GM19324 (cell line): ENCODE results near the gene USP19.
A peak's percentile ranks its signal among the peaks of the same experiment; 100 is the strongest.

Source experiments
- ATAC-seq: cut with Tn5 transposase; IDR thresholded peaks from one replicate; pipeline ENCODE4 v1.9.1; 2021; ENCODE audit warnings: mild to moderate bottlenecking, moderate library complexity; ENCODE audit not compliant: unreplicated experiment, low FRiP score

Gene USP19

DNA sequence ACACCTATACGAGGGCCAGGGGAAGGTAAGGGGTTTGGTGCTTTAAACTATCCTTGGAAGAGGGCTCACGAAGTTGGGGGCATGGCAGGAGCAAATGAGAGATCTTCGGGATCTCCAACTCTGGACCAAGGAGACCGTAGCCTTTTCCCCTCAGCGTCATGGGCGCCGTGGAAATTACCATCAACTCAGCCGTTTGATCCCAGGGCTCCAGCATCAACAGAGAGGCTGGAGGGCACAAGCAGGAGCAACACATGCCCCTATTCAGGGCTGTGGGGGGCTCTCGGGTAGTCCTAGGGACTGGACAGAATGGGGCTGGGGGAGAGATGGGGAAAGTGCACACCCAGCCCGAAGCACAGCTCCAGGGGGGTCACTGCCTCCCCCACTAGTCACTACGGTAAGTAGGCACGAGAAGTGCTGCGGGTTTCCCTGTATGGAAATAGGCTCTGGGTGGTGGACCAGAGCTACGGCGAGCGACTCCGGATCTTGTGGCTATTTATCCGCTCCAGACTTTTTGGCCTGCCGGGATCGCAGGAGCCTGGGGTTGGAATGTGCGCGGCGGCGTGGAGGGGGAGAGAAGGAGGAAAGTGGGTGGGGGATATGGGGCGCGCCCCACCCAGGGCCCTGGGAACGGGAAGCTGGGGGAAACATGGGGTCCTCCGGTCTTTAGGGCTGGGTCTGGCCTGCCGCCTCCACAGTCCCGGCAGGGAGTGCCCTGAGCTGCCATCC is 12.8 kb upstream of the USP19 start:
- ATAC-seq = no peak

DNA sequence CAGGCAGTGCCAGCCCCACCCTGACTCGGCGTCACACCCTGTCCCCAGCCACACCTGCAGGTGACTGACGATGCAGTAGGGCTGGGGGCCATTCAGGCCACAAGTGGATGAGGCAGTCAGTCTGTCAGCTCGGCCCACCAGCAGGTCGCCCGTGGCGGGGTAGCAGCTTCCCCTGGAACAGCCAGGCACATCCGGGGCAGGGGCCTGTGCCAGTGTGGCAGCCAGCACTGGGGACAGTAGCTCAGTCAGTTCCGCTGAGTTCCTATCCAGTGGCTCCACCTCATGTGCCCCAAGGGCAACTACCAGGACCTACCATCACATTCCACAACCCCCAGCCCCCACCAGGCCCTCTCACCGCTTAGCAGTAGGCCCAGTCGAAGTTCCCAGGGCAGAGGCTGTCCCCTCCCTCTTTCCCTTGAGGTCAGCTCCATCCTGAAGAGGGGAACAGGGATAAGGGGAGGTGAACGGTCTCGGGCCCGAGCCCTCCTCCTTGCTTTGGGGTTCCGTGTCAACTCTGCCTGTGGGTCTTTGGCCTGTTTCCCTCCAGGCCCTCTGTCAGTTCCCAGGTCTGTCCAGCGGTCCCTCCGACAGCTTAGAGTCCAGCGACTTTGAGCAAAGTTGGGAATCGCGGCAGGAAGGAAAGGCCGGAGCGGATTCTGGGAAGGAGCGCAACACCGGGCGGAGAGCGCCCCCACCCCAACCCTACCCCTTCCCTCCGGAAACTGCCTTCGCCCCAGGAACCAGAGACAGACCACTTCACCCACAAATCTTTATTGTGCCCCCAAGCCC is 12.0 kb upstream of the USP19 start, which contains the start of gene LAMB2:
Gene LAMB2 (minus strand): TSS at position 614 of the 789 bp plus-strand sequence. CDS start 183 bp downstream, at position 431.
- ATAC-seq = no peak

DNA sequence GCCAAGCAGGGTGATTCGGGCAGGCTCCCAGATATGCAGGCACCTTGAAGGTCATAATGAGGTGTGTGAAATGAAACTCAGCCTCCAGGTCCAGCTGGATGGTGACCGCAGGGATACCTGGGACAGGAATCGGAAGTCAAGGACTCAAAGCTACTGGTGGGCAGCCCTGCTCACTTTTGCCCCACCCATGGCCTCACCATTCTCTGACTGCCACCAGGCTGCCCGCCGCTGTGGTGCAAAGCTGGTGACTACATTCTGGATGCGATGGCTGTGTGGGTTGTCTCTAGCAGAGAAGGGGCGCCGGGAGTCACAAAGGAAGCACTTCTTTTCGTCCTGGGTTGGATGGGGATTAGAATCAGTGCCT is 11.4 kb upstream of the USP19 start:
- no peak for ATAC-seq

DNA sequence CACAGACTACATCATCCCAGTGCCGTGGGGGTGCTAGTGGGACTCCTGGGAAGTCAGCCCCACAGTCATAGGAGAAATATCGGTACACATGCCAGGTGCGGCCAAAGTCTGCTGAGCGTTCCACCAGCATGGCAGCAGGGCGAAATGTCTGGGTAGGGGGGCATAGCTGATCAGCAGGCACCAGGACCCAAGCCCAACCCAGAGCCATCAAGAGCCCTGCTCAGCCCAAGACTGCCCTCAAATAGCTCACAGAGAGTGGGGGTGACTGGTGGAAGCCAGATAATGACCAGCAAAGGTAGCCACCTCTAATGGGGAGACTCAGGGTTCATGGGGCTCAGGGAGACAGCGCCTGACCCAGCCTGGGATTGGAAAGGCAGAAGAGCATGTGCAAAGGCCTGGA is 11.0 kb upstream of the USP19 start:
- ATAC-seq = no peak

DNA sequence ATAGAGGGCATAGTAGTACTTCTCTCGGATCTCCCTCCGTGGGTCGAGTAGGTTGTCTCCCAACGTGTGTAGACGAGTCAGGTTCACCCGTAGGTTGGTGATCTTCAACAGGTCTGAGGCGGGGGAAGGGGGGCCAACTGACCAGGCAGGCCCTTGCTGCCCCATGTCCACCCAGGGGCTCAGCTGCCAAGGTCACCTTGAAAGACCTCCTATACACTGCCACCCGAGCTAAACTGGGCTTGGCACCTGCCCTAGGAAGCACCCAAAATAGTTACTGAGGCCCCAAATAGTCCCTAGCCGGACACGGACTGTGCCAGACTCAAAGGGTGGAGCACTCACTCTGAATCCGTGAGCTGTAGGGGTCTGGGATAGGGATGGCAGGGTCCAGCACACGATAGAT is 10.4 kb upstream of the USP19 start:
- no peak for ATAC-seq

DNA sequence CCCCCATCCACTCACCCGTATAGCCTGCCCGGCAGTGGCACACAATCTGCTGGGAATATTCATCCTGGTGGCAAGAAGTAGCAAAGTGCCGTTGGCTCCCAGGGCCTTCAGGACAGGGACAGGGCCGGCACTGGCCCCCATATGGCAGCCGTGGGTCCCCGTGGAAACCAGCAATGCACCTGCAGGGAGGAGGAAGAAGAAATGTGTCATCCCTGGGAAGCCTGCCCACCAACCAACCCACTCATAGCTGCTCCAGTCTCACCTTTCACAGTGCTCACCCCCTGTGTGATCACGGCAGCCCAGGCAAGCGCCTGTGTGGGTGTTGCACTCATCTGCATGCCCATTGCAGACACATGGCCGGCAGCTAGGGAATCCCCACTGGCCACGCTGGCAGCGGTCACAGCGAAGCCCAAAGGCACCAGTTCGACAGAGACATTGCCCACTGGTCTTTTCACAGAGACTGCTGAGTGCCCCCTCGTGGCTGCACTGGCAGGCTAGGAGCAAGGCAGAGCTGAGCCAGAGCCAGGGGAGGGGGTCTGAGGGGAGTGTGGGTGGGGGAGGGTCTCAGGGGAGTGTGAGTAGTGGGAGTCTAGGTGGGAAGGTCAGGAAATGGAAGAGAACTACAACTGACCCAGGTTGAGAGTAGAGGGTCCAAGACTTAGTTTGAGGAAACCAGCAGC is 4.5 kb upstream of the USP19 start:
- ATAC-seq = no peak

DNA sequence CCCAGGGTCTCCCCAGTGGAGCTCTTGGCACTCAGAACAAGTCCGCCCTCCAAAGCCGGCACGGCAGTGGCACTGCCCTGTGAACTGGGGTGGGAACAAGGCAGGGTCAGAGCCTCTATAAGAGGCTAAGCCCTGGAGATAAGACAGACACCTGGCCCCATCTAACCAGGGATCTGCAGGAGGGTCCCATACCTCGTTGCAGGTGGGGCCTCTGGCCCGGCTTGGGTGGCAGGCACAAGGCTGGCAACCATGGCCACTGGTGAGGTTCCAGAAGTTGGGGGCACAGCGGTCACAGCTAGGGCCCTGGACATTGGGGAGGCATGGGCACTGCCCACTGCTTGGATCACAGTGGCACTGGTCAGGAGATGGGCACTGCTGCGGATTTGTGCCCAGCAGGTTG is 3.6 kb upstream of the USP19 start:
- no peak for ATAC-seq

DNA sequence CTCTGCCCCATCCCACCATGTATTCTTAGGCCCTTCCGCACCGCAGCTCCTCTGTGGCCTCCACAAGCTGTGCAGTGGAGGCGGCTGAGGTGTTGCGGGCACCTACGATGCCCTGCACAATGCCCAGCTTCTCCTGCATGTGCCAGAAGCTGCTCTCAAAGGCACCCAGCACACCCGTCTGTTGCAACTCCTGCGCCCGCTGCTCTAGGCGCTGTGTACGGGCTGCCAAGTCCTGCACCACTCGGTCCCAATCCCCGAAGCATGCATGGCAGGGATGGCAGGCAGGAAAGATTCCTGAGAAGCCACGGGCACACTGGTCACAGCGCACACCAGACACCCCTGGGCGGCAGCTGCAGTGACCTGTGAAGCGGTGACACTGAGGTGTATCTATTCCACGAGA is 3.1 kb upstream of the USP19 start:
- ATAC-seq = no peak

DNA sequence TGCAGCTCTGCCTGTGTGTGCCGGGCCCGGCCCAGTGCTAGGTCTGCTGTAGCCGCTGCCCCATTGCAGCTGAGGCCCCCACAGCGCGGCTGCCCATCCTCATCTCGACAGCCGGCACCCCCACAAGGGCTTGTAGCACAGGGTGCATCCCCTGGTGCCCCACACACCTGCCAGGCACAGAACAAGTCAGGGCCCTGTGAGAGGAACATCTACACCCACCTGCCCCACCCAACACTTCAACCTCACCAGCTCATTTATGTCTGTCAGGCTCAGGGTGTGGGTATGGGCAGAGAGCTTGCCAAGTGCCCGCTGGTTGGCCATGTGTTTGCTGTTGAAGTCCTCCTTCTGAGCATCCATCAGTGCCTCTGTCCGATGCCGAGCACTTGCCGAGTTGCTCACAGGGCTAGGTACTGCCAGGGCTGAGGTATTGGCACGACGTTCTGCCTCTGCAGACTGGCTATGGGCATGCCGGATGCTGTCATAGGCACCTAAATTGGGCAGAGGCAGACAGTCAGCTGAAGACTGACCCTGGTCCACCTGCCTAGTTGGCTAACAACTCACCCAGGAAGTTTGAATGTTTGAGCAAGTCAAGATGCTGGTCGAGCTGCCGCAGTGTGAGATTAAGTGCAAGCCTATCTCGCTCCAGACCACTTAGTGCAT is 2.4 kb upstream of the USP19 start:
- no peak for ATAC-seq

DNA sequence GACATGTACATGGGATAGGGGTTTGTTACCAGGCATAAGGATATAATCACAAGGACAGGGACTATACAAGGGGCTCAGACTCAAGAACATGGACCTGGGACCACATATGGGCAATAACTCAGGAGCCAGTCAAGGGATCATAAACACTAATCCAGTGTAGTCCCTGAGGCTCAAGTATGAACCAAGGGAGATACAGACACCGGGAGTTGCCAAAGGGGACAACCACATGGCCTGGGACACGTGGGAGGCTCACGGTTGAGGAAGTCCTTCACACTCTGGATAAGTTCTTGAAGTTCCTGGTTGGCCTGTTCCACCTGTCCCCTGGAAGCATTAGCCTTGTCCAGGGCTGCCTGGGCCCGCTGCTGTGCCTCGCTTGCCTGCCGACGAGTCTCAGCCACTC is 1.8 kb upstream of the USP19 start:
- no peak for ATAC-seq

DNA sequence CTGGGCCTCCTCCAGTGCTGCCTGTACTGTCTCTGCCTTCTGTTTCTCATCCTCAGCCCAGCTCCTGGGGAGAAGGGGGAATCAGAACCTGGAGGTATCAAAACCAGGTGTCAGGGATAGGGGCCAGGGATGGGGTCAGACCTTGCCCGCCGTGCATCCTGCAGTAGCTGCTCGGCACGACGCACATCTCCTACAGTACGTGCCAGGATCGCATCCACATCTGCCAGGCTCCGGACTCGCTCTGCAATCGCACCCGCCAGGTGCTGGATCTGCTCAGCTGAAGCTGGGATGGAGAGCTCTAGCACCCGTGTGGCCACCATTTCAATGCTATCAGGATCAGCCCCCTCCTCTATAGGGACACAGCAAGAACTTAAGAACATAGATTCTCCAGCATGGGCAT is 1.4 kb upstream of the USP19 start:
- ATAC-seq = no peak

DNA sequence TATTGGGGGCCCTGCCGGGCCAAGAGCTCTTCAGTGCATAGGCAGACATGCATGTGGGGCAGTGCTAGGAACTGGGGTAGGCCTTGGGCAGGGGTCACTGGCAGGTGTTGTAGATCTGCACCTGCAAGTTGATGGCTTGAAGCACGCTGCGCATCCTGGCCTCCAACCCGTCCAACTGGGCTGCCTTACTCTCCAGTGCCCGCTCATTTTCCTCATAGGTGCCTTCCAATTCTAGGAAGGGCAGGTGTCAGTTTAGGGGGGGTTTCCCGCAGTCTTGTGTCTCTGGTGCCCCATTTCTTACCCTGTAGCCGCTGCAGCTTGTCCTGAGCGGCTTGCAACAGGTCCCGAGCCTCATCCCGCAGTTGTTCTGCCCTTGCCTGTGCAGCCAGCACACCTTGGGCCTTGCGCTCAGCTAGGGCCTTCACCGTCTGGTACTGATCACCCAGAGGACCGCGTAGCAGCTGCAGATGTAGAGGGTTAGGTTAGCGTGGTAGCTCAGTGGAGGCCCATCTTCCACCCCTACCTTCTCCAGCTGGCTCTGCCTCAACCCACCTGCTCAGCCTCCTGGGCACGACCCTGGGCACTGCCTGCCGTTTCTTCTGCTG is 611 bp upstream of the USP19 start:
- ATAC-seq = no peak

DNA sequence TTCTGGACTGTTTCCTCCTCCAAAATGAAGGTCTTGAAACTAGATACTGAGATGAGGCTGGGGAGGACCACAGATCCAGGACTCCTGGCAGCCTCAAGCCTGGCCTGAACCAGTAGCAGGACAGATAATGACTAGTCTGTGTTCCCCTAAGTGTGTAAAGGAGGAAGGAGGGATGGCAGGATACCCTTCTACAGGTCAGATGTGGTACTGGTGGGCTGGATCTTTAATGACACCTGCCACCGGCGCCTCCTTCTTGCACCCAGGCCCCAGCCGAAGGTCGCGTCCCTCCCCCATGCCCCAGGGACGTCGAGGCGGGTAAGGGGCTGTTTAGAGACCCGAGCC is 556 bp downstream of the USP19 start:
- no peak for ATAC-seq

DNA sequence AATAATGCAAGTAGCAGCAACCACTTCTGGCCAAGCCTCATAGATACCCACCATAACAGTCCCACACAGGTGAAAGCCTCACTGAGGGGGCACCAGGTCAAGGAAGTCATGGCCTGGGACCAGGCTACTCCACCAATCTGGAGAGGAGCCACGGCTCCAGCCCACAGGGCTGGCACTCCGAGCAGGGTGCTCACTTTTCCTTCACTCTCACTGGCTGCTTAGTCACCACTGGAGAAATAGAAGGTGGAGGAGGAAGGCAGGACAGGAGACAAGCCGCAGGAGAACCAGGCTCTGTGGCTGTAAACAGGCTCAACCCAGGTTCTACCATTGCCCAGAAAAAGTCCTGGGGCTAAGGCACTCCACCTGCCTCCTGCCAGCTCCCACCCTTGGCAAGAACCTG is 1.2 kb downstream of the USP19 start:
- no peak for ATAC-seq

DNA sequence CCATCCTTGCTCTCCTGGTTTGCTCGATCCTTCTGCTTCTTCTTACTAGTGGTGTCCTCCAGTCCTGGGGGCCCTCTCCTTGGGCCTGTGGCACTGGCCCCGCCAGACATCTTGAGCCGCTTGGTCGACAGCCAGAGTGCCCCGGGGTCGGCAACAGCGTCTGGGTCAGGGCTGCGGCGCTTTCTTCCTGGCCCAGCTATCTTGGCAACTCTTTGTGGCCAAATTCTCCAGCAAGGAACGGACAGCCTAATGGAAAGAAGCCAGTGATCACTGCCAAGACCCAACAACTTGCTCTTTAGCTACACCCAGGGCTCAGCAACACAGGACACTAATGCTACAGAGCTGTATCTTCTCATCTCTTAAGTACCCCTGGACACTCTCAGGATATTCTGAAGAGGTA is 1.6 kb downstream of the USP19 start:
- no peak for ATAC-seq

DNA sequence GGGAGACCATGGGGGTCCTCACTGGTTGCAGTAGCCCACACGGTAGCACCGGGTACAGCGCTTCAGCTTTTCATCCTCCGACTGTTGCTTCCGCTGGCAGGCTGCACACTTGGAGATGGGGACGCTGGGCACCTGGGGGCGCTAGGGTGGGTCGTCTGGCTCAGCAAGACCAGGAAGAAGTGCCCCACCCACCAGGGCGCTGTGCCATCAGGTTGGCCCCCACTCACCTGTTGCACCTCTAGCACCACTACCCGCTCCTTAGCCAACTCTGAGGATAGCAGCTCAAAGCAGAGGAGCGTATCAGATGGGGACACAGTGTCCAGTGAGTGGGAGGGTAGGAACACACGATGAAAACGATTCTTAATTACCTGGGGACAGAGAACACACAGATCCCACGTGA is 8.4 kb downstream of the USP19 start:
- ATAC-seq = no peak

DNA sequence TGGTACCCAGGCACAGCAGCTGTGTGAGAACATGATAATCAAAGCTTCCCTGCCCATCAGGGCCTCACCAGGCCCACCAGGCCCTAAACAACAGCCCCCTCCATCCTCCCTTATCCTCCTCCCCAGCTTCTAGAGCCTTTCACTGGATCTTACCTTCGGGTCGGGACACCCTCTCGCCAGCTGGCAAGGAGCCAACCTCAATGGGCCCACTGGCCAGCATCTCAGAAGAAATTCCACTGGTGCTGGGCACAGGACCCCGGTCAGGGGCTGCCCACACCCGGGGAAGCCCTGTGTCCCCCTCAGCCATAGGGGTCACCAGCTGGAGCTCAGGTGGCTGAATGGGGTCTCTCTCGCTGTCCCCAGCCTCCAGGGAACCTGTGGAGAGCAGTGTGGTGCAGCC is 9.3 kb downstream of the USP19 start:
- ATAC-seq = no peak

DNA sequence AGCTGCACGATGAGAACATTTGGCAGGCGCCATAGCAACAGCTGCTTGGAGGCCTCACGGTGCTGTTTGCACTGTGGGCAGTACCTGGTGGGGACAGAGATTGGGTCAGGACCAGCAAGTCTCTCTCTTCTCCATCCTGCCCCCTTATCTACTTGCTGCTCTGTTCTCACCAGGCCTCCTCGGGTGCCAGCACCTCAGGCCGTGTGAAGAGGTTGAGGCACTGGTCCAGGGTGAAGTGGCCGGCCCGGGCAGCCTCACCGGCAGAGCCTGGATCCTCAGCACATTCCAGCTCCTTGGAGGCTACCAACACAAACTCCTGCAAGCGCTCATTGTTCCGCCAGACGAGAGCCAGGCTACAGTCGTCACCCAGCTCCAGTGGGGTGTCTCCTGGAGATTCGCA is 9.8 kb downstream of the USP19 start:
- no peak for ATAC-seq

DNA sequence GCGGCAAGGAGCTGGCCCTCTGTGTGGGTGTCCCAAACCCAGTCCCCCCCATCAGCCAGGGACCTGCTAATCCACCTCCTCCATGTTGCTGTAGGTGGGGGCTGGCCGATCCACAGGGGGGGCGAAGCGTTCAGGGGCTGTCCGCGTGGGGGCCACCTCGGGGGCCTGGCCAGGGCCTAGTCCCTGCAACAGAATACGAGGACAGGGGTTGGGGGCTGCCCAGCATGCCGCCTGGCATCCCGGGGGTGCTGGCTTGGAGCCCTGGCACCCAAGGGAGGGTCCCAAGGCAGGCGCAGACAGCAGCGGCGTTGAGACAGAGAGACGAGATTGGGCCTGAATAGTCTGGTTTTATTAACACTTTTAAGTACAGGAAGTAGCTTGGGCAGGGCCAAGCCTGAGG is 12.3 kb downstream of the USP19 start:
- no peak for ATAC-seq

DNA sequence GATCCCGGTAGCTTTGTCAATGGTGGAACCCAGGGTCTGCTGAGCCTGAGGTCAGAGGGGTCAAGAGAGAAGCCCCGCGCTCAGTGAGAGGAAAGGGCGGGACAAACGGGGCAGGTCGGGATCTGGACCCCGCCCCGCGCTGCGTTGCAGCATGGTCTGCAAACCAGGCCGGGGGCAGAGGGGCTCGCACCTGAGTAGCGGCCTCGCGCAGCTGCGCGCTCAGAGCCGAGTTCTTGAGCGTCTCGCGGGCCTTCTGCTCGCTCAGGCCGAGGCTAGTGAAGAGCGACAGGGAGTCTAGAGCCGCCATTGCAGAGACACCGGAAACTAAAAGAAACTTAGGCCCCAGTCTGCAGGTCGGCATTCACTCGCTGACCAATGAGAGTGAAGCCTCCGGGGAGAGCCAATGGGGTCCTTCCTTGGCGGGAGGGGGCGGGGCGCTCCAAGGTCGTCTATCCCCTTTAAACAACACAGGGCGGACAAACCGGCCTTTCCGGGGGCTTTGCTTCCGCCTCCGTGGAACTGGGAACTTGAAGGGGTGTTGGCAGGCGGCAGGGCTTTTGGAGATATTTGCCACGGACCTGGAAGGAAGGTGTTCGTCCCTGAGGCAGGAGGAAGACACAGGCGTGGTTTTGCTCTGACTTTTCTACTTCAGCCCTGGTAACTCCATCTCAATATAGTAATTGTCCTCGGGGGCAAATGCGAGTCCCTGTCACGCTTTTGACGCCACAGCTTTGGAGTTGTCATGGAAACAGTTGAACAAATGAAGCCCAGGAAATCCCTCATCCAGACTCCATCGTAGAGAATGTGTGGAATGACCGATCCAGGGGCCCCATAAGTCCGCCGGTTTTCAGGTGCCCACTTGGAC is 16.0 kb downstream of the USP19 start, which contains the start of gene QARS1:
Gene QARS1 (minus strand): TSS at position 331 of the 865 bp plus-strand sequence. CDS start 24 bp downstream, at position 307.
- ATAC-seq = peak; percentile 81
